Measurements from ENCODE around the gene ALPG.

DNA sequence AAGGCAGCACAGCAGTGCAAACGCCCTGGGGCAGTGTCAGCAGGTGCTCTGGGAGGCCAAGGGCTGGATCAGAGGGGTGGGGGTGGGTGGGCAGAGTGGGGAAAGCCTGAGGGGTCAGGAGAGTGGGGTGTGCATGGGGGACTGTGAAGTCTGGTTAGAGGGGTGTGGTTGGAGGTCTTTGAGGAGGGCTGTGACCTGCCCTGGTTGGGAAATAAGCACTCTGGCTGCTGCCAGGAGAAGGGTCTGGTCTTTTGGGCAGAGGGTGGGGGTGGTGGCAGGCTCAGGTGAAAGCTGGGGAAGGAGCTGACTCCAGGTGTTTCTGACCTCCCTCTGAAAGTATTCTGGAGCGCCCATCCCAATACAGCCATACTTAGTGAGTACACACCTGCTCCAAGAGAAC is 53.5 kb downstream of the ALPG start:
- TF ChIP-seq, protein P1, sequence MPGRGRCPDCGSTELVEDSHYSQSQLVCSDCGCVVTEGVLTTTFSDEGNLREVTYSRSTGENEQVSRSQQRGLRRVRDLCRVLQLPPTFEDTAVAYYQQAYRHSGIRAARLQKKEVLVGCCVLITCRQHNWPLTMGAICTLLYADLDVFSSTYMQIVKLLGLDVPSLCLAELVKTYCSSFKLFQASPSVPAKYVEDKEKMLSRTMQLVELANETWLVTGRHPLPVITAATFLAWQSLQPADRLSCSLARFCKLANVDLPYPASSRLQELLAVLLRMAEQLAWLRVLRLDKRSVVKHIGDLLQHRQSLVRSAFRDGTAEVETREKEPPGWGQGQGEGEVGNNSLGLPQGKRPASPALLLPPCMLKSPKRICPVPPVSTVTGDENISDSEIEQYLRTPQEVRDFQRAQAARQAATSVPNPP (CRISPR knock-in tag; IDR thresholded peaks at IDR 0.05), result no peak
- no peak for TF ChIP-seq ZBTB21 (CRISPR knock-in tag; IDR thresholded peaks at IDR 0.05)
- TF ChIP-seq KAT7 (CRISPR knock-in tag; IDR thresholded peaks at IDR 0.05; ENCODE audit: borderline replicate concordance), result no peak
- TF ChIP-seq, protein P2, sequence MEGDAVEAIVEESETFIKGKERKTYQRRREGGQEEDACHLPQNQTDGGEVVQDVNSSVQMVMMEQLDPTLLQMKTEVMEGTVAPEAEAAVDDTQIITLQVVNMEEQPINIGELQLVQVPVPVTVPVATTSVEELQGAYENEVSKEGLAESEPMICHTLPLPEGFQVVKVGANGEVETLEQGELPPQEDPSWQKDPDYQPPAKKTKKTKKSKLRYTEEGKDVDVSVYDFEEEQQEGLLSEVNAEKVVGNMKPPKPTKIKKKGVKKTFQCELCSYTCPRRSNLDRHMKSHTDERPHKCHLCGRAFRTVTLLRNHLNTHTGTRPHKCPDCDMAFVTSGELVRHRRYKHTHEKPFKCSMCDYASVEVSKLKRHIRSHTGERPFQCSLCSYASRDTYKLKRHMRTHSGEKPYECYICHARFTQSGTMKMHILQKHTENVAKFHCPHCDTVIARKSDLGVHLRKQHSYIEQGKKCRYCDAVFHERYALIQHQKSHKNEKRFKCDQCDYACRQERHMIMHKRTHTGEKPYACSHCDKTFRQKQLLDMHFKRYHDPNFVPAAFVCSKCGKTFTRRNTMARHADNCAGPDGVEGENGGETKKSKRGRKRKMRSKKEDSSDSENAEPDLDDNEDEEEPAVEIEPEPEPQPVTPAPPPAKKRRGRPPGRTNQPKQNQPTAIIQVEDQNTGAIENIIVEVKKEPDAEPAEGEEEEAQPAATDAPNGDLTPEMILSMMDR (CRISPR knock-in tag; IDR thresholded peaks at IDR 0.05), result no peak
- no peak for TF ChIP-seq CAMTA2 (CRISPR knock-in tag; IDR thresholded peaks at IDR 0.05; ENCODE audit: borderline replicate concordance)
- no peak for TF ChIP-seq GATAD1 (CRISPR knock-in tag; IDR thresholded peaks at IDR 0.05)
- TF ChIP-seq CEBPB (IDR thresholded peaks at IDR 0.05; ENCODE audit: borderline replicate concordance, low read depth, low read length), result no peak
- TF ChIP-seq, protein P3, sequence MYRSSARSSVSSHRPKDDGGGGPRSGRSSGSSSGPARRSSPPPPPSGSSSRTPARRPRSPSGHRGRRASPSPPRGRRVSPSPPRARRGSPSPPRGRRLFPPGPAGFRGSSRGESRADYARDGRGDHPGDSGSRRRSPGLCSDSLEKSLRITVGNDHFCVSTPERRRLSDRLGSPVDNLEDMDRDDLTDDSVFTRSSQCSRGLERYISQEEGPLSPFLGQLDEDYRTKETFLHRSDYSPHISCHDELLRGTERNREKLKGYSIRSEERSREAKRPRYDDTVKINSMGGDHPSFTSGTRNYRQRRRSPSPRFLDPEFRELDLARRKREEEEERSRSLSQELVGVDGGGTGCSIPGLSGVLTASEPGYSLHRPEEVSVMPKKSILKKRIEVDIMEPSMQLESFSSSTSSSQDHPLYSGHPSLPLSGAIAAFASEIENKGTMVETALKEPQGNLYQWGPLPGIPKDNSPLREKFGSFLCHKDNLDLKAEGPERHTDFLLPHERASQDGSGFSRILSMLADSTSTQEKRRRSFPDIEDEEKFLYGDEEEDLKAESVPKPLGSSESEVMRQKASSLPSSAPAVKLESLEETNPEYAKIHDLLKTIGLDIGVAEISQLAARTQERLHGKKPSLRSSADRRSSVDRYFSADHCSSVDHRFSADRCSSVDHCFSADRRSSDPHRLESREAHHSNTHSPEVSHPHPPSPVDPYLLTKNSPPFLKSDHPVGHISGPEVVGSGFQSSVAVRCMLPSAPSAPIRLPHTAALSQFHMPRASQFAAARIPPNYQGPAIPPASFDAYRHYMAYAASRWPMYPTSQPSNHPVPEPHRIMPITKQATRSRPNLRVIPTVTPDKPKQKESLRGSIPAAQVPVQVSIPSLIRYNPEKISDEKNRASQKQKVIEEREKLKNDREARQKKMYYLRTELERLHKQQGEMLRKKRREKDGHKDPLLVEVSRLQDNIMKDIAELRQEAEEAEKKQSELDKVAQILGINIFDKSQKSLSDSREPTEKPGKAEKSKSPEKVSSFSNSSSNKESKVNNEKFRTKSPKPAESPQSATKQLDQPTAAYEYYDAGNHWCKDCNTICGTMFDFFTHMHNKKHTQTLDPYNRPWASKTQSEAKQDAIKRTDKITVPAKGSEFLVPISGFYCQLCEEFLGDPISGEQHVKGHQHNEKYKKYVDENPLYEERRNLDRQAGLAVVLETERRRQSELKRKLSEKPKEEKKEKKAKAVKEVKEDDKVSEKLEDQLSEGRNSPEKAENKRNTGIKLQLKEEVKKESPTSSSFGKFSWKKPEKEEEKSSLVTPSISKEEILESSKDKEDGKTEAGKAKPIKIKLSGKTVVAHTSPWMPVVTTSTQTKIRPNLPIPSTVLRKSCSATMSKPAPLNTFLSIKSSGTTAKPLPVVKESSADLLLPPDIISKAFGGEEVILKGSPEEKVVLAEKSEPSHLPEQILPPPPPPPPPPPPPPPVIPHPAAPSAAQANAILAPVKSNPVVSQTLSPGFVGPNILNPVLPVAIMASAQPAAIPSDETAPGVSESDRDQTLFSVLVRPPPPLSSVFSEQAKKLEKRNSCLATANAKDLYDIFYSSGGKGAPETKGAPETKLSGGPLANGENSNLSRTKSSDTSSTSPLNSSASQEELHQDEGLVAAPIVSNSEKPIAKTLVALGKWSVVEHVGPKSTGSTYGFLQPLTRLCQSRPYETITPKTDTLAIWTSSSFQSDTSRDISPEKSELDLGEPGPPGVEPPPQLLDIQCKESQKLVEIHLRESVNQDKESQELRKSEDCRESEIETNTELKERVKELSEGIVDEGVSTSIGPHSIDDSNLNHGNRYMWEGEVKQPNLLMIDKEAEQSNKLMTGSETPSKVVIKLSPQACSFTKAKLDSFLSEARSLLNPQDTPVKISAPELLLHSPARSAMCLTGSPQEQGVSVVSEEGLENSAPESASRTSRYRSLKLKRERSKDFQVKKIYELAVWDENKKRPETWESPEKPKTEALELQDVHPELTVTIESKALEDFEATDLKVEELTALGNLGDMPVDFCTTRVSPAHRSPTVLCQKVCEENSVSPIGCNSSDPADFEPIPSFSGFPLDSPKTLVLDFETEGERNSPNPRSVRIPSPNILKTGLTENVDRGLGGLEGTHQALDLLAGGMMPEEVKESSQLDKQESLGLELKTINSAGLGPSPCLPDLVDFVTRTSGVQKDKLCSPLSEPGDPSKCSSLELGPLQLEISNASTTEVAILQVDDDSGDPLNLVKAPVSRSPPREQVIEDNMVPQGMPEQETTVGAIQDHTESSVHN (CRISPR knock-in tag; IDR thresholded peaks at IDR 0.05), result no peak
- TF ChIP-seq YY1 (IDR thresholded peaks at IDR 0.05; ENCODE audit: insufficient read depth, insufficient replicate concordance, low read depth, low read length), result no peak
- TF ChIP-seq, protein P4, sequence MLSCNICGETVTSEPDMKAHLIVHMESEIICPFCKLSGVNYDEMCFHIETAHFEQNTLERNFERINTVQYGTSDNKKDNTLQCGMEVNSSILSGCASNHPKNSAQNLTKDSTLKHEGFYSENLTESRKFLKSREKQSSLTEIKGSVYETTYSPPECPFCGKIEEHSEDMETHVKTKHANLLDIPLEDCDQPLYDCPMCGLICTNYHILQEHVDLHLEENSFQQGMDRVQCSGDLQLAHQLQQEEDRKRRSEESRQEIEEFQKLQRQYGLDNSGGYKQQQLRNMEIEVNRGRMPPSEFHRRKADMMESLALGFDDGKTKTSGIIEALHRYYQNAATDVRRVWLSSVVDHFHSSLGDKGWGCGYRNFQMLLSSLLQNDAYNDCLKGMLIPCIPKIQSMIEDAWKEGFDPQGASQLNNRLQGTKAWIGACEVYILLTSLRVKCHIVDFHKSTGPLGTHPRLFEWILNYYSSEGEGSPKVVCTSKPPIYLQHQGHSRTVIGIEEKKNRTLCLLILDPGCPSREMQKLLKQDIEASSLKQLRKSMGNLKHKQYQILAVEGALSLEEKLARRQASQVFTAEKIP (CRISPR knock-in tag; IDR thresholded peaks at IDR 0.05; ENCODE audit: borderline replicate concordance), result no peak
- TF ChIP-seq GABPA (IDR thresholded peaks at IDR 0.05; ENCODE audit: low read depth, low read length), result no peak
- no peak for TF ChIP-seq GABPA (CRISPR knock-in tag; IDR thresholded peaks at IDR 0.05; ENCODE audit: low read depth)

All from HepG2 (cell line).